ENCODE measurements around the gene RASAL1.

Gene RASAL1

DNA sequence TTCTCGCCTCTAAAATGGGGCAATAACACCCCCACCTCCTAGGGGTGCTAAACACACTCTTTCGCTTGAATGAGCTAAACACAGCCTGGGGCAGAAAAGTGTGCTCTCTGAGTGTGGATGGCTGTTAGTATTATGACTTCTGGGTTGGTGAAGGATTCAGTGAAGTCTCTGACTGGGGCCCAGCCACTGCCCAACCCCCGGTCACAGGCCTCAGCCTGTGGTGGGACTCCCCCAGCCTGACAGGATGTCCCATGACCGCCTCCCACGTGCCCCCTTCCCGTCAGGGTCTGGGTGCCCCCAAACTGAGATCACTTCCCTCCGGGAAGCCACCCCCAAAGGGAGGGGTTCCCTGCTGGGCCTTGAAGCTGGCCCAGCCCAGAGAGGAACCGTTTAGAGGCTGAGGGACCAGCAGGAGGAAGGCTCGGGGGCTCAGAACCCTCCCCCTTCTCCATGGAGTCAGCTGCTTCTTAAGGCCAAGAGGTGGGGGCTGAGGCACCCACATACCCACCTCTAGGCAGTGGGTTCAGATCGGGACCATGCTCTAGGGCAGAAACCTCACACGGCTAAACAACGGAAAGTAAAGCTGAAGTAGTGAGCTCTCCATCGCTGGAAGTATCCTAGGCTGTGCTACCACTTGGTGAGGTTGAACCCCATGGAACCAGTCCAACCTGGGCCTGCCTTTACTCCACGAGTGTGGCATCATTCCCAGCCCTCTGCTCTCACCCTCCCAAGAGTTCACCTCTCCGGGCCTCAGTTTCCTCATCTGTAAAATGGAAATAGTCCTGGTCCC, 65.2 kb downstream of the RASAL1 start:
- no peak for FAIRE-seq

- no peak for FAIRE-seq
Observed at GRCh38 chr12:113069751-113070116, 65.8 kb downstream of the RASAL1 start.

- no peak for FAIRE-seq
Observed at GRCh38 chr12:113069149-113069548, 66.4 kb downstream of the RASAL1 start.

DNA sequence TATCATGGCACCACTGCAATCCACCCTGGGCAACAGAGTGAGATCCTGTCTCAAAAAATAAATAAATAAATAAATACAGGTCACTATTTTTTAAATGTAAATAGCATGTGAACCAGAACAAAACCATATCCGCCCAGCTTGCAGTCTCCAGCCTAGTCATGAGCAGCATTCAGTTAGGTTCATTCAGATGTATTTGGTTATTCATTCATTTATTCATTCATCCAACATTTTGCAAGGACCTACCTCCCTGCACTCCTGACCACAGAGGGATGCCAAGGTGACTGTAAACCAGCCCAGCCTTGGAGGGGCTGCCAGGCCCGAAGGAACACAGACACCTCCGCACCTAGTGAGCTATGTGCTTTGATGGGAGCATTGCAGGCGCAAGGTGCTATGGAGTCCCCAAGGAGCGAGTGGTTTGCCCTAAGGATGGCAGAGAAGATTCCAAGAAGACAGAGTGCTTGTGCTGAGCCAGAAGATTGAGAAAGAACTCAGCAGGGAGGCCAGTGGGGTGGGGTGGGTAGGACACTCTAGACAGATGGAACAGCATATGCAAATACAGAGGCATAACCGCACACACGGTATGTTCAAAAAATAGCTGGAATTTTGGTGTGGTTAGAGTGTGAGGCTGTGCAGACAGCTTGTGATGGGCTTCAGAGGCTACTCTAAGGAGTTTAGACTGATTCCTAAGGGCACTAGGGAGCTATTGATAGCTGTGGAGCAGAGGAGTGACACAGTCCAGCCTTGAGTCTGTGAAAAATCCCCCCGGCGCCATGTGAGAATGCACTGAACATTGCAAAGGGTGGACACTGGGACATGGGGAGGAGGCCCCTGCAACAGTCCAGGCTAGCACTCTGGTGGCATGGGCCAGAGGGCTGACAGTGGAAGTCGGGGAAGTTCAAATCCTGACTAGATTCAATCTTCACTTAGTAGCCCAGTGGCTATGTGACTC, 67.3 kb downstream of the RASAL1 start:
- FAIRE-seq = no peak

- no peak for FAIRE-seq
Observed at GRCh38 chr12:113066813-113067400, 68.7 kb downstream of the RASAL1 start.

DNA sequence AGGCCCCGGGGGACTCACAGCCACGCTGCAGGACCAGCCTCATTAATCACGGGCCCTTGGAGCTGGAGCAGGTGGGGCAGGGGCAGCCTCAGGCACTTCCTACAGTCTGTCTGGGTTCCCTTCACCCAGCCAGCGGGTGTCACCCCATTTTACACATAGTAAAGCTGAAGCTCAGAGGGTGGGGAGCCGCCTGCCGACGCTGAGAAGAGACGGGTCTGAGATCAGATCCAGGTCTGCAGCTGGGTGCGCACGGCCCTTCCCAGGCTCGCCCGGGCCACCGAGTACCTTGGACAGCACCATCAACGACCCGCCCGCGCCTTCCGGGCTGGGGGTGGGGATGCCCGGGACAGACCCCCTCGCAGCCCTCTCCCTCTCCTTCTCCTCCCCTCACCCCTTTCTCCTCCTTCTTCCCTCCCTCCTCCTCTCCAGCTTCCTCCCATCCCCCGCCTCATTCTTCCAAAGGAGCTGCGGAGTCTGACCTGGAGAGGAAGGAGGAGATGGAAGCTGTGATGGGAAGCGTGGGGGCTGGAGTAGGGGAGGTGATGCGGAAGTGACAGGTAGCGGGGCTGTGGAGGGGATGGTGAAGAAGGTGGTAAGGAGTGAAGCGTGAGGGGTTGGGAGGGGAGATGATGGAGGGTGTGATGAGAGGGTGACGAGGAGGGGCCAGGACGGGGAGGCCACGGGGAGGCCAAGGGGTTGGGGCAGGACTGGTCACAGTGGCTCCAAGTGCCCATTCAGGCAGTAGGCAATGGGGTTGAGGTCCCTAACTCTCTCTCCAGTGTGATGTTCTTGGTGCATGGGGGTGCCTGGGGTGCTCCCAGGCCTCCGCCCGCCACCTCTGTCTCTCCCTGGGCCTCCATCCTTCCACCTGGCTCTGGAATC, 70.2 kb downstream of the RASAL1 start:
- FAIRE-seq = no peak

GRCh38 chr12:113064395-113065125, 71.0 kb downstream of the RASAL1 start:
- FAIRE-seq = no peak

GRCh38 chr12:113063396-113064350, 71.9 kb downstream of the RASAL1 start:
- FAIRE-seq = no peak

DNA sequence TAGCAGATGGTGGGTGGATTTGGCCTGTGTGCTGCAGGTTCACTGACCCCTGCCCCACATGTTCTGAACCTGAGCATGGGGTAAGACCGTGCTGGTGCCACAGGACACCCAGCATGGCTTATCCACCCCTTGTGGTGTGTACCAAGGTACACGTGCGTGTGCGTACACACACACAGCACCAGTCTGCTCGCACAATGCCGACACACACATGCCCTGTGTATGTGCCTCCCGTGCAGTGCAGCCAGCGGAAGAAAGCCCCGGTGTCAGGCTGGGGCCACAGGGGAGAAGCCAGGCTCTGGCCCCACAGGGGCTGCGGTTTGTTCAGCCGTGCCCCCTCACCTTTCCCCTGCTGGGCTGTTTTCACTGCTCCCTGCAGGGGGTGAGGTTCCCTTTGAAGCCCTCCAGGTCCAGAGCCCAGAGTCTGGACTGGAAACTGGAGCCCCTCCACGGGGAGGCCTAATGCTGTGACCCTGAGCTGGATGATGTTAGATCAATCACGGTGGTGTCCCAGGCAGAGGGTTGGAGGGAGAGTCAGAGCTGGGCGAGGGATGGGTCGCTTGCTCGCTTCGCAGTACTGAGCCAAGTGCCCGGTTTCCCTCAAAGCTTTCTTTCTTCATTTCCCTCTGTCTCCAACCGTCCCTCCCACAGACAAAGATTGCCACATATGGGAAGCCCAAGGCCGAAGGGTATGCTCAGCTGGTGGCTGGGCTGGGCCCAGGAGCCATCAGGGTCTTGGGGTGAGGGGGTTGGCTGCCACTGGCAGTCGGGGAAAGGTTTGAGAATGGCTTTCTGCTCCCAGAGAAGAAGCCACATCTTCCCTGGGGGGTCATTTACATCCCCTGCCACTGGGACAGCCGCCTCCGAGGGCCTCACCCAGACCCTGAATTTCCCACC, 72.8 kb downstream of the RASAL1 start:
- no peak for FAIRE-seq

DNA sequence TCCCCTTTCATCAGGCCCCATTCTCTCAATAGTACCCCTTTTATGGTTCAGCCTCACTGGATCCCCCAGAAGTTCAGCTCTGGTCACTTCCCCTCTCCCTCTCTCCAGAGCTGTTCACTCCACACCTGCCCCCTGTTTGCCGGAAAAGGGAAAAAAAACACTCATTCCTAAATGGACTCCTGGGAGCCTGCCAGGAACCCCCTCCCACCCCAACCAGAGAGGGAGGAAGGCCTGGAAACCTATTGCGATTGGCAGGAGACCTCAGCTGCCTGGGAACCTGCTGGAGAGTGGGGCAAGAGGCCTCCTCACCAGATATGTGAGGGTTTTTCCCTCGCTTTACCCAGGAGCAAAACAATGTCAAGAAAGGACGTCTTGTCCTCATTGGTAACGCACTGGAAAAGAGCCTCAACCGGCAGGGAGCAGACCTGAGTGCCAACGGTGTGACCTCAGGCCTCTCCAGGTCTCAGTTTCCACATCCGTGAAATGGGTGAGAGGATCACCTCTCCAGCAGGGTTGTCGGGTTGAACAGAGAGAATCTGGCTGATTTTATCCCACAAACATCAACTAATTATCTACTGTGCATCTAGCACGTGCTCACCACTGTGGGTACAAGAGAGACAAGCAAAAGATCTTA, 74.4 kb downstream of the RASAL1 start:
- no peak for FAIRE-seq

DNA sequence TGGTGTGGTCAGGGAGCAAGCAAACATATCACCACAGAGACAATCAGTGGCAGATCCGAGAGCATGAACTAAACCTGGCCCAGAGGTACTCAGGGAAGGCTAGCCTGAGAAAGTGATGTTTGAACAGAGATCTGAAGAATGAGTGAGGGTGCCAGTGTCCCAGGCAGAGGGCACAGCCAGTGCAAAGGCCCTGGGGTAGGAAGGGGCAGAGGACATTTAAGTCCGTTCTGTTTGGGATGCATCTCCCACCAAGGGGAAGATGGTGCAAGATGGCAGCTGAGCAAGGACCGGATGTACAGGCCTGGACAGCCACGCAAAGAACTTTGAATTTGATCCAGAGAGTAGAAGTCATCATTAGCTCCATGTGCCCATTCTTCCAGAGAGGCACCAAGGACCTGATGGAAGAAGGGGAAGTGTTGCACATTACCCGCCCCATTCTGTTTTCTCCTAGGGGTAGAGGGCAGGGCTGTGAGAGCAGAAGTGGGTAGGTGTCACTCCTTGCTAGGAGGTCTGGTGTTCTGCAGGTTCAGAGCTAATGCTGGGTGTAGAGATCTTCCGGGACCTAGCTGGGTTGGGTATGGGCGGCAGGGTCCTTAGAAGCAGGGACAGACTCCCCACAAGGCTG, 75.1 kb downstream of the RASAL1 start:
- FAIRE-seq = no peak

GRCh38 chr12:113059071-113059595, 76.4 kb downstream of the RASAL1 start:
- FAIRE-seq = no peak

DNA sequence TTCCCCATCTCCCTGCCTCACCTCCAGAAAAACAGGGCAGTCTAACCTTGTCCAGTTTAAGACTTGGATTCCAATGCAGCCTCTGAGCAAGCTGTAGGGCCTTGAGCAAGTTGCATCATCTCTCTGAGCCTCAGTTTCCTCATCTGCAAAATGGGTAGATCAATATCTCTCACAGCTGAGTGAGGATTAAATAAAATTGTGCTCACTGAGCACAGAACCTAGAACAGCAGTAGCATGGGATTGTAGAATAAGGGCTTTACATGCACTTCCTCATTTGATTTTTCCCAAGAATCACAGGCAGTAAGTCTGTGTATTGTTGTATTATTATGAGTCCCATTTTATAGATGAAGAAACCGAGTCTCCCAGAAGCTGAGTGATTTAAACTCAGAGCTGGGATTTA, 77.0 kb downstream of the RASAL1 start:
- no peak for FAIRE-seq

GRCh38 chr12:113057565-113058485, 77.7 kb downstream of the RASAL1 start:
- FAIRE-seq = no peak

DNA sequence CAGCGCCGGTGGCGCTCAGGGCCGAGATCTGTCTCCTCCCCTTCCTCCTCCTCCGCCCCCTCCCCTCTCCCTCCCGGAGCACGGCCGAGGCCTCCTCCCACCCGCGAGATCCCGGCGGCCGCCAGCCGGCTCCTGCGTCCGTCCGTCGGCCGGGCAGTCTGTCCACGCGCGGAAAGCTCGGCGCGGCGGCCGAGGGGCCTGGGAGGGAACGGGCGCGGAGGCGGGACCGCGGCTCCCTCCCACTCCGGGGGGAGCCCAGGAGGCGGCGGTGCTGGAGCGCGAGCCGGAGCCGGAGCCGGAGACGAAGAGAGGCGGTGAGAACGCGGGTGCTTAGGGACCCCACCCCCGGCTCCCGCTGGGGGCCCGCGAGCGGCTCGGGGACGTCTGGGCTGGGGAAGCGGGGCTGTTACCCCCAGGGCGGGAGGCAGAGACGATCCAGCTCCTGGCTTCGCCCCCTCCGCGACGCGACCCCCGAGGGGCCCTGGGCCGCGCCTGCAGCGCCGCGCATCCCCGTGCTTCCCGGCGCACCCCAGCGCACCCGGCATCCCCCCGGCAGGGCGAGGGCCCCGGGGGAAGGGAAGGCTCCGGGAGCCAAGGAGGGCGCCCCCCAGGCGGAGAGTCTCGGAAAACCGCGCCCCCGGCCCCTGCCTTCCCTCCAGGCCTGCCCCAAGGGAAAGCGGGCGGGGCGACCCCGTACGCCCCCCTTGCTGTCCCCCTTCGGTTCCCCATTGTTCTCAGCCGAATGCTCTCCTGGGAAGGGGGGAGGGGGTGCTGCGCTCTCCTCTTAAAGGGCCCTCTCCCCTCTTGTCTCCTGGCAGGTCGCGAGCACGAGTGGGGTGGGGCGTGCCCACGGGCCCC, 78.7 kb downstream of the RASAL1 start, which contains the start of gene DTX1:
Gene DTX1, plus strand, starts transcription at position 100 of the 858 bp plus-strand sequence. CDS start 1,463 bp downstream, outside the sequence.
- FAIRE-seq = no peak

GRCh38 chr12:113056381-113056630, 79.3 kb downstream of the RASAL1 start:
- no peak for FAIRE-seq
